ENCODE data around the gene TMEM144. TPM values are rescaled to one million over a fixed set of nuclear protein-coding genes. Genes with fewer than 3 reads are reported as not detected.
"Not testable (repeated sequence)": the region's sequence is repeated elsewhere in the genome, so short reads cannot be mapped to it uniquely, and the experiment has no call there.

Gene TMEM144
- total and polyA plus RNA-seq, 8 donors, result 4.6 to 16.8 (median 6.4) TPM

DNA sequence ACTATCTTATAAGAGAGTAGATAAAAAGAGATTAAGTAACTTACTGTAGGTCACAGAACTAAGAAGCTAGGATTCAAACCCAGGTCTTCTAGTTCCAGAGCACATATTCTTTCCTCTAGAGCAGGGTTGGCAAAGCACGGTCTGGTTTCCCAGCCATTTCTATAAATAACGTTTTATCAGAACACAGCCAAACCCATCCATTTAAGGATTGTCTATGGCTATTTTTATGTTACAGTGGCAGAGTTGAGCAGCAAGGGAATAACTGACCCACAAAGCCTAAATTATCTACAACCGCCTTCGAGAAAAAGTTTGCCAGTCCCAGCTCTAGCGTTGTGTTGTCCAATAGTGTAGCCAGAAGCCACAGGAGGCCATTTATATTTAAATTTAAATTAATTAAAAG is 7.5 kb downstream of the TMEM144 start:
- no peaks in the 10 kb centered on the region for H3K4me1 ChIP-seq
- H3K4me3 ChIP-seq, result no peak overlapping the region
- no peaks in the 10 kb centered on the region for H3K9me3 ChIP-seq
- peaks cover 0 to 11% of the 10 kb centered on the region in 2 donors for H3K36me3 ChIP-seq
- ATAC-seq (no peak), DNase-seq (no peak)
- no peaks in the 10 kb centered on the region for H3K27me3 ChIP-seq
- intact Hi-C loops (cut with DNase I), result no loop called here
- H3K27ac ChIP-seq, result no peak overlapping the region
- TF ChIP-seq, protein P1, sequence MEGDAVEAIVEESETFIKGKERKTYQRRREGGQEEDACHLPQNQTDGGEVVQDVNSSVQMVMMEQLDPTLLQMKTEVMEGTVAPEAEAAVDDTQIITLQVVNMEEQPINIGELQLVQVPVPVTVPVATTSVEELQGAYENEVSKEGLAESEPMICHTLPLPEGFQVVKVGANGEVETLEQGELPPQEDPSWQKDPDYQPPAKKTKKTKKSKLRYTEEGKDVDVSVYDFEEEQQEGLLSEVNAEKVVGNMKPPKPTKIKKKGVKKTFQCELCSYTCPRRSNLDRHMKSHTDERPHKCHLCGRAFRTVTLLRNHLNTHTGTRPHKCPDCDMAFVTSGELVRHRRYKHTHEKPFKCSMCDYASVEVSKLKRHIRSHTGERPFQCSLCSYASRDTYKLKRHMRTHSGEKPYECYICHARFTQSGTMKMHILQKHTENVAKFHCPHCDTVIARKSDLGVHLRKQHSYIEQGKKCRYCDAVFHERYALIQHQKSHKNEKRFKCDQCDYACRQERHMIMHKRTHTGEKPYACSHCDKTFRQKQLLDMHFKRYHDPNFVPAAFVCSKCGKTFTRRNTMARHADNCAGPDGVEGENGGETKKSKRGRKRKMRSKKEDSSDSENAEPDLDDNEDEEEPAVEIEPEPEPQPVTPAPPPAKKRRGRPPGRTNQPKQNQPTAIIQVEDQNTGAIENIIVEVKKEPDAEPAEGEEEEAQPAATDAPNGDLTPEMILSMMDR (IDR thresholded peaks at IDR 0.05), result no peak

DNA sequence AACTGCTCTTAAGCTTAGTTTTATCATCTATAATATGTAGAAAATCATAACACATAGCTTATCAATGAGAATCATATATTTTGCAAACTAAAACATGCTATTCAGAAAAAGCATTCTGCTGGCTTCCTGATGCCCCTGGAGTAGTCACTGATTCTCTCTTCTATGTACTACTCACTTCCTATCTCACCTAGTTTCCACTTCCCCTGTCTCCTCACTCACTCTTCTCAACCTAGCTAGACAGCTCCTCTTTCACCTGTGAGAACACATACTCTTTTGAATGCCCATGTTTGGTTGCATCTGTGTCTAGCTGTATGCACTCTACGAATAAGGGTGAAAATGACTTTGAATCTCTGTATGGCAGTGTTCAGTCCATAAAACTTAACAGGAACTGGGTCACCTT is 9.3 kb downstream of the TMEM144 start:
- Histone ChIP-seq H3K27ac (no peak overlapping the region), H3K9me3 (no peaks in the 10 kb centered on the region), H3K36me3 (peaks cover 0 to 11% of the 10 kb centered on the region in 2 donors), H3K4me1 (no peaks in the 10 kb centered on the region), H3K4me3 (no peak overlapping the region), H3K27me3 (no peaks in the 10 kb centered on the region)
- TF ChIP-seq, protein P1 (IDR thresholded peaks at IDR 0.05), result no peak
- DNase-seq (no peak), ATAC-seq (no peak)
- intact Hi-C loops (cut with DNase I), result no loop called here

DNA sequence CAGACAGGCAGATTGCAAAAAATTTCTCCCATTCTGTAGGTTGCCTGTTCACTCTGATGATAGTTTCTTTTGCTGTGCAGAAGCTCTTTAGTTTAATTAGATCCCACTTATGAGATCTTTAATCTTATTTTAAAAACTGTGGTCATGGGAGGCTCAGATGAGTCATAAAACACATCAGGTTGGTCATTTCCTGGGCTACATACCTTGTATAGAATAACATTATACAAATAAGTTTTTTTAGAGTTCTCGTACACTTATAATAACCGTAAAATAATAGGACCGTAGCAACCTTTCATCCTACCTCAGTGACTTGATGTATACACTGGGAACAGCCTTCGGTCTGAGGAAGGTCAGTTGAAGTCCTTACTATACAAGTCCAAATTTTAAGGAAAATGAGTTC is 14.0 kb downstream of the TMEM144 start:
- H3K9me3 ChIP-seq; DNase-seq; H3K27ac ChIP-seq; ATAC-seq; H3K27me3 ChIP-seq; intact Hi-C loops (cut with DNase I); H3K4me3 ChIP-seq; H3K4me1 ChIP-seq: not testable (repeated sequence)
- H3K36me3 ChIP-seq, result peaks cover 0 to 15% of the 10 kb centered on the region in 2 donors

DNA sequence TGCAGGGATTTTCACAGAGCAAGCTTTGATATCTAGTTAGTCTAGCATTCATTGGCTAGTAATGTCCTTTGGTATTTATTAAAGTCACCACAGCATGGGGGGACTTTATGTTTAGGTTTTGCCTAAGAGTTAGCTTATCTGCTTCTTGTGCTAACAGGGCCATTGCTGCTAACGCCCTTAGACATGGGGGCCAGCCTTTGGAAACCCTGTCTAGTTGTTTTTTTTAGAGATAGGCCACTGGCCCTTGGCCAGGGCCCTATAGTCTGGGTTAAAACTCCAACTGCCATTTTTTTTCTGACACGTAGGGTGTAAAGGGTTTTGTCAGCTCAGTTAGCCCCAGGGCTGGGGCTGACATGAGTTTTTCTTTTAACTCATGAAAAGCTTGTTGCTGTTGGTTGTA is 14.7 kb downstream of the TMEM144 start:
- H3K9me3 ChIP-seq; H3K27ac ChIP-seq; H3K4me1 ChIP-seq; H3K4me3 ChIP-seq; ATAC-seq; intact Hi-C loops (cut with DNase I); H3K27me3 ChIP-seq; DNase-seq: not testable (repeated sequence)
- H3K36me3 ChIP-seq, result peaks cover 0 to 17% of the 10 kb centered on the region in 2 donors

DNA sequence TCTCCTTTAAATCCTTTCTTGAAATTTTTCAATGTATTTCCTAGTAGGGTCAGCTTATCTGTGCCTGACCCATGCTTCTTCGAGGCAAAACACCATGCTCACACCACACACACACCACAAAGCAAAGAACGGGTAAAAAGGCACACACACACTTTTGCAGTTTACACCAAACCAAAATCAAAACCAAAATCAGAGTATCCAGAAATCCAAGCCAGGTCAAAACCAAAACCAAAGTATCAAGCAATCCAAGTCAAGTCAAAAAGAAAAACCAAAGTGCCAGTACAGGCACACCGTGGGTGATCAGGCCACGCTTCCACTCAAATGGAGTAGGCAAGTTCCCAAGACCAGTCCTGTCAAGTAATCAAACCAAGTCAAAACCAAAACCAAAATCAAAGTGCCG is 17.6 kb downstream of the TMEM144 start:
- H3K27me3 ChIP-seq; H3K4me3 ChIP-seq; H3K27ac ChIP-seq; H3K36me3 ChIP-seq; H3K9me3 ChIP-seq; ATAC-seq; H3K4me1 ChIP-seq; DNase-seq; intact Hi-C loops (cut with DNase I): not testable (repeated sequence)

DNA sequence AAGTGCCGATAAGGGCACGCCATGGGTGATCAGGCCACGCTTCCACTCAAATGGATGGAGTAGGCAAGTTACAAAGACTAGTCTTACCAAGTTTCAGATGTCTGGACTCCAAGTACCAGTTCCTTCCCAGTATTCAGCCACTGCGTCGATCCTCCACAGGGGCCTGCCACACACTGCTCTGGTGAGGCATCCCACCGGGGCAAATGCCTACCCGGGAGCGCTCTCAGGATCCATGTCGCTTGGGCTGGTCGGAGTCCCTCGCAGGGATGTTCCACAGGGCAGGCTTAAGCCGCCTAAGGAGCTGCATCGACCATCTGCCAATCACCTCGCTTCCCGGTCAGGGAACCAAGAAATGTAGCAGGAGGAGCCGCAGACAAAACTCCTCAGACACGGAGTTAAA is 18.1 kb downstream of the TMEM144 start:
- H3K4me1 ChIP-seq; H3K4me3 ChIP-seq; H3K27me3 ChIP-seq; ATAC-seq; H3K27ac ChIP-seq; H3K9me3 ChIP-seq; DNase-seq; H3K36me3 ChIP-seq; intact Hi-C loops (cut with DNase I): not testable (repeated sequence)

DNA sequence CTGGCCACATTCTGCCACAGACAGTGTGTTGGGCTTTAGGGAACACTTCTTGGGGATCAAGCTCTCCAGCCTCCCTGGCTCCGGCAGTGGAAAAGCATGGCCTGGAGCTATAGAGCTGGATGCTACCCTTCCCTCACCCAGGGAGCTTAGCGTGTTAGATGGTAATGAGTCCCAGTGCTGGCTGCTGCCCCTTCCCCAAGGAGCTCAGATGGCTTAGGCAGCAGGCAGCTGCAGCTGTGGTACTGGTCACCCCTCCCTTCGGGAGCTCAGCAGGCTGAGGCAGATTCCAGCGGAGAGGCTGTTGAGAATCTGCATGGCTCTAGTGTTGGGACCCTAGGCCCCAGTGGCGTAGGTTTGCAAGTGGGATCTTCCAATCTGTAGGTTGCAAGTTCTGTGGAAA is 19.5 kb downstream of the TMEM144 start:
- no peaks in the 10 kb centered on the region for H3K27me3 ChIP-seq
- no peak for DNase-seq
- TF ChIP-seq, protein P1 (IDR thresholded peaks at IDR 0.05), result no peak
- no peak overlapping the region for H3K27ac ChIP-seq
- ATAC-seq, result no peak
- no peaks in the 10 kb centered on the region for H3K9me3 ChIP-seq
- intact Hi-C loops (cut with DNase I), result no loop called here
- peaks cover 0 to 7% of the 10 kb centered on the region in 2 donors for H3K36me3 ChIP-seq
- no peak overlapping the region for H3K4me3 ChIP-seq
- H3K4me1 ChIP-seq, result no peaks in the 10 kb centered on the region
